Measurements from ENCODE around the gene WDR1.

The WDR1 gene

DNA sequence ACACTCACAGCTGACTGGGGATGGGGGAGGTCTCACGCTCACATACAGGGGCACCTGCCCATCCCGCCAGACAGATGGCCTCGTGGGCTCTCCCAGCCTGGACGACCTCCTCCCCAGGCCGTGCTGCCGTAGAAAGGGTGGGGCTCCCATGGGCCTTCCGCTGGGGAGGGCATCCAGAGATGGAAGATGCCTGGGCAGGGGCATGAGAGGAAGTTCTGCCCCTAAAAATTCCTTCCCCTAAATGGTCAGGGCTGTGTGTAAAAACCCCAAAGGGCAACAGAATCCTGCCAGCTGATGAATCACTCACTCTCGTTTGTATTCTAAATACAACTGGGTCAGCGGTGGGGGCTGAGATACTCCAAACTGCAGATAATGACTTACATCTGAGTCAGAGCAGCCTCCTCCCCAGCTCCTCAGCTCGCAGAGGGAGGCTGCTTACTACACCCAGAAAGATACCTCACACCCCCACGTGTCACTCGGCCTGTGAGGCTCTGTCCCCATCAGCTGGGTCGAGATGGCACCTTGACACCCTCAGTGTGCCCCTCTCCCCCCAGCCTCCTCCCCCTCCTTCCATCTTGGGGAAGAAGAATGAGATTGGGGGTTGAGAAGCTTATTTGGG lies 10.1 kb downstream of the WDR1 start:
- H3K4me3 ChIP-seq (ENCODE audit: low read depth, low read length): peak overlapping the region; percentile 41
- TF ChIP-seq, protein P1, sequence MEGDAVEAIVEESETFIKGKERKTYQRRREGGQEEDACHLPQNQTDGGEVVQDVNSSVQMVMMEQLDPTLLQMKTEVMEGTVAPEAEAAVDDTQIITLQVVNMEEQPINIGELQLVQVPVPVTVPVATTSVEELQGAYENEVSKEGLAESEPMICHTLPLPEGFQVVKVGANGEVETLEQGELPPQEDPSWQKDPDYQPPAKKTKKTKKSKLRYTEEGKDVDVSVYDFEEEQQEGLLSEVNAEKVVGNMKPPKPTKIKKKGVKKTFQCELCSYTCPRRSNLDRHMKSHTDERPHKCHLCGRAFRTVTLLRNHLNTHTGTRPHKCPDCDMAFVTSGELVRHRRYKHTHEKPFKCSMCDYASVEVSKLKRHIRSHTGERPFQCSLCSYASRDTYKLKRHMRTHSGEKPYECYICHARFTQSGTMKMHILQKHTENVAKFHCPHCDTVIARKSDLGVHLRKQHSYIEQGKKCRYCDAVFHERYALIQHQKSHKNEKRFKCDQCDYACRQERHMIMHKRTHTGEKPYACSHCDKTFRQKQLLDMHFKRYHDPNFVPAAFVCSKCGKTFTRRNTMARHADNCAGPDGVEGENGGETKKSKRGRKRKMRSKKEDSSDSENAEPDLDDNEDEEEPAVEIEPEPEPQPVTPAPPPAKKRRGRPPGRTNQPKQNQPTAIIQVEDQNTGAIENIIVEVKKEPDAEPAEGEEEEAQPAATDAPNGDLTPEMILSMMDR (IDR thresholded peaks at IDR 0.05; ENCODE audit: low read depth, low read length): no peak

DNA sequence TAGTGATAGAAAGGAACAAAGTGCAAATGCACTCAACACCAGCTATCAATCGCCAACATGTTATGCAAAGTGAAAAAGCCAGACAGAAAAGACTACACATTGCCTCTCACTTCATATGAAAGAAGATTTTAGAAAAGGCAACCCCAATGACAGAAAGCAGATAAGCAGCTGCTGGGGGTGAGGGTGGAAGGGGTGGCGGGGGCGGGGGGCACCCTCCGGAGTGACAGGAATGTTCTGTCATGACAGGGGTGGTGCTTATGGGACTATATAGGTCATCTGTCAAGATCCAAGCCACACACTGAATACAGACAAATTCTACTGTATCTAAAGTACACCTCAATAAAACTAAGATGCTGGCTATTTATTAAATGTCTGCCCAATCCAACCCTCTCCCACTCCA lies 10.7 kb downstream of the WDR1 start:
- TF ChIP-seq, protein P1 (IDR thresholded peaks at IDR 0.05; ENCODE audit: low read depth, low read length): no peak
- H3K4me3 ChIP-seq (ENCODE audit: low read depth, low read length): peak overlapping the region; percentile 41

DNA sequence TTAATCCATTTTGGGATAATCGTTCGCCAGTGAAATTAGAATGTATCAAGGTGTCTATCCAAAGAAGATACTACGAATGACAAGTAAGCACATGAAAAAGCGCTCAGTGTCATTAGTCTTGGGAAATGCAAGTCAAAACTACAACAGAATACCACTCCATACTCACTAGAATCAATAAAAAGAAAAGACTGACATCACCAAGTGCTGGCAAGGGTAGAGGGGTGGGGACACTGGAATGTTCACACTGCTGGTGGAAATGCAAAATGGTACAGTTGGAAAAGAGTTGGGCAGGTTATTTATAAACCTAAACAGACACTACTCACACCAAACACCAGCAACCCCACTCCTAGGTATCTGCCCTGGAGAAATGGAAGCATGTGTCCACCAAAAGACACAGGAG lies 11.2 kb downstream of the WDR1 start:
- peak overlapping the region; percentile 41; the same call in 1 of the 2 replicates for H3K4me3 ChIP-seq (ENCODE audit: low read depth, low read length)
- TF ChIP-seq, protein P1 (IDR thresholded peaks at IDR 0.05; ENCODE audit: low read depth, low read length): no peak

DNA sequence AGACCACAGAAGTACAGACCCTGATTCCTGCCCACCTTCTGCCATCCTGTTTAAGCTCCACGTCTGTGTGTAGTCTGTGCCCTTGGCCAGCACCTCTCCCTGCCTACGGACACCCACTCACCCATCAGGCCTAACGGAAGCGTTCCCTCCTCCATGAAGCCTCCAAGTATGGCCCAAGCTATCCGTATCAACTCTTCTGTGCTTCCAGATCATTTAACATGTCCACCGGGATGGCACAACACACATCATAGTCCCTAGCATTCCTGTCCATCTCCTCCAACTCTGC lies 11.7 kb downstream of the WDR1 start:
- H3K4me3 ChIP-seq (ENCODE audit: low read depth, low read length): no peak overlapping the region
- TF ChIP-seq, protein P1 (IDR thresholded peaks at IDR 0.05; ENCODE audit: low read depth, low read length): no peak

DNA sequence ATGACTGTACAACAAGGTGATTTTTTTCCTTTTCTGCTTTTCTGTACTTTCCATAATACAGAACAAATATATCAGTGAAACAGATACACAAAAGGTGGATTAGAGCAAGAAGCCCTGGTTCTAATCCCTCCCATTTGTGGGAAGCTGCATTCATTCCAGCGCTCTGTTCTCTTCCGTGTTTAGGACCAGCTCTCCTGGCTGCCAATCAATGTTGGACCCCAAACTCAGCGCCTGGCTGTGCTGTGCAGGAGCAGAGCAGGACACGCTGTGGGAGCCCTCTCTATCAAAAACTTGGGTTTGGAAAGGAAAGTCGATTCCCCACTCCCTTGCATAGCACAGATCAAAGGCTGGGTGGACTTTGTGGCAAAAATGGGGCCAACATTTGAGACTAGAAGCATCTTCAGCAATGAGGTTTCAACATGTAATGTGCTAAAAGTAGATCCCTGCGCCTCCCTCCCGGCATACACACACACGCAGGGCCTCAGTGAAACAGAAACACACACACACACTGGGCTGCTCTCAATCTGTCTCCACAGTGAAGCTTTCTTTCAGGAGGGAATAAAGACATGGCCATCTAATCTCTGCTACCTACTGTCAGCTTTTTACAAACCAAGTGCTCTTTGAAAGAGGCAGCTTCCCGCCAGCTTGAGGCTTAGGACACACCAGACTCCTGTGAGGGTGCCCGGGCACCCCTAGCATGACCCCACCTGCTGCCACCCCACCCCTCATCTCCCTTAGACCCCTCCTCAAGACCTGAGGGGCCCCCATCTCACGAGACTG lies 12.2 kb downstream of the WDR1 start:
- H3K4me3 ChIP-seq (ENCODE audit: low read depth, low read length): no peak overlapping the region
- TF ChIP-seq, protein P1 (IDR thresholded peaks at IDR 0.05; ENCODE audit: low read depth, low read length): no peak

DNA sequence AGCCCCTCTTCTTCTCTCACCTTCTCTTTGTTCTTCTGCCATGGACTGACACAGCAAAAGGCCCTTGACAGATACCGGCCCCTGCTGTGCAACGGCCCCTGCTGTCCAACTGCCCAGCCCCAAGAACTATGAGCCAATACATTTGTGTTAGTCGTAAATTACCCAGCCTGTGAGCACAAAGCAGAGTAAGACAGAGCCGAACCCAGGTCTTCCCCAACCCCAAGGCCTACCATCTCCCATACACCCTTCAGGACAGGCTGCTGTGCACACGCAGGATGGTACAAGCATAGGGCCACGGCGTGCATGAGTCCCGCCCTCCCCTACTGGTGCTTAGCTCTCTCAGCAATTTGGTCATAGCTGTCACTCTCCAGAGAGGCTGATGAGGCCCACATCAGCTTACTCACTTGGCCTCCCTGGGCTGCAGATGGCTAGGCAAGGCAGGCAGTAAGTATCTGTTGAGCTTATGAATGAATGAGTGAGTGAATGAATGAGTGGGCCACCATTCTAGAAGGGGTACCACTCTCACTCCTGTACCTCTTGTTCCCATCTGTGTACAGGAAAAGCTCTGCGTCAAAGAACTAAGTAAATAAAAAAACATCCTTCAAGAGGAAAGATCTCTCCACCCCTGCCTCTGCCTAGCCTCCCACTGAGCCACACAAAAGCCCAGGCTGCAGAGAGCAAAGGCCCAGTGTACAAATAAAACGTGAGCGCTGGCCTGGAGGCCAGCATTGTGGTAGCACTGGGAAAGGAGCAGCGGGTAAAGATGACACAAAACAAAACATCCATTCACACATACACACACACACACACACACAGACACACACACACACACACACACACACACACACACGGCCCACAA lies 13.9 kb downstream of the WDR1 start:
- TF ChIP-seq, protein P1 (IDR thresholded peaks at IDR 0.05; ENCODE audit: low read depth, low read length): no peak
- no peak overlapping the region for H3K4me3 ChIP-seq (ENCODE audit: low read depth, low read length)

All from WI38 (cell line).